Ovary (tissue), 9 donors: Measurements from ENCODE around the gene PLPP2. TPM values are rescaled to one million over a fixed set of nuclear protein-coding genes. Genes with fewer than 3 reads are reported as not detected.

ENCODE experiments used
- DNase-seq, 5 donors: peaks; one replicate each; pipeline ENCODE4 v3.0.0-alpha.2; 2019 to 2020
- H3K27ac ChIP-seq, 2 donors: fragments of 200-600 bp; one replicate each; pipeline versions ENCODE4 v1.5.1 to v1.8.0; 2019 to 2022
- H3K27me3 ChIP-seq: fragments of 200-600 bp; one replicate; pipeline ENCODE4 v1.8.0; 2022
- H3K36me3 ChIP-seq: fragments of 200-600 bp; sonication (generic); one replicate; pipeline ENCODE4 v1.5.1; 2019
- H3K4me1 ChIP-seq: one replicate; pipeline ENCODE4 v1.8.1; 2013; ENCODE audit warnings: mild to moderate bottlenecking, moderate library complexity; ENCODE audit not compliant: insufficient read depth
- H3K4me3 ChIP-seq: fragments of 200-600 bp; sonication (generic); one replicate; pipeline ENCODE4 v1.5.1; 2017
- H3K9me3 ChIP-seq, 2 donors: fragments of 200-600 bp in 1 of 2; sonication (generic) in 1 of 2; one replicate each; pipeline versions ENCODE4 v1.5.1 to v1.8.1; 2013 to 2019; ENCODE audit warnings: mild to moderate bottlenecking in 1 of 2, moderate library complexity in 1 of 2
- CTCF ChIP-seq, 3 donors: fragments of 450-650 bp in 2 of 3; fragments of 200-600 bp in 1 of 3; IDR thresholded peaks; one replicate each; pipeline versions ENCODE4 v1.5.1 to v1.8.0; 2016 to 2022; ENCODE audit warnings: antibody characterized with exemption in 3 of 3, mild to moderate bottlenecking in 1 of 3
- EP300 ChIP-seq: sonication (generic); formaldehyde crosslinking; IDR thresholded peaks from one replicate; pipeline ENCODE4 v1.6.1; 2017; ENCODE audit warnings: antibody characterized with exemption
- POLR2A ChIP-seq: fragments of 450-650 bp; IDR thresholded peaks from one replicate; pipeline ENCODE4 v1.6.1; 2017; ENCODE audit warnings: antibody characterized with exemption, mild to moderate bottlenecking, moderate library complexity
- WGBS, 3 donors: extraction: QIAGEN DNeasy Blood & Tissue Kit in 1 of 3; methylation state at CpG; one replicate each; pipeline versions ENCODE4 v1.1.5 to v1.1.7; 2013 to 2017; 5-methylcytosine and 5-hydroxymethylcytosine counted together
- intact Hi-C, 4 donors: fragments of 100-400 bp; cut with DNase I; formaldehyde crosslinking; loops; one replicate each; pipeline versions ENCODE4 v1.11.0 to v1.15.1; 2022 to 2023
- polyA plus RNA-seq, 2 donors: library from polyadenylated mRNA; stranded (reverse); fragments of 200-250 nt in 1 of 2; fragments of 350-450 nt in 1 of 2; fragmentation: Illumina TruSeq in 1 of 2; extraction: RNeasy Lipid Tissue Mini Kit (QIAGEN cat#74804) in 1 of 2; gene quantifications; one replicate each; pipeline ENCODE4 v1.2.3, GENCODE V29; 2013 to 2014
- total RNA-seq, 7 donors: library from RNA; depleted of rRNA in 2 of 7; stranded (reverse); fragments of >200 nt in 2 of 7; fragmentation: NEBNext Ultra II Directional in 3 of 7; extraction: Animal tissue kit (Norgen Biotek cat#: 25700) in 3 of 7; gene quantifications; one replicate each; pipeline versions ENCODE4 v1.1.0 to v1.2.4, GENCODE V29; 2016 to 2023
- donor health status: DM: no; HTN: no; CAD: no; lungs with moderate emphysema.
- donor health status: DM: no; HTN: no; CAD: no.
- donor health status: Bipolar disorder and iron deficiency.
- donor health status: DM: yes; HTN: yes; CAD: no.
- donor health status: DM: no; HTN: no; CAD: no.
- donor health status: DM: yes; HTN: yes; CAD: no.

Gene PLPP2
- total and polyA plus RNA-seq, 9 donors: 0.68 to 75.0 (median 5.9) TPM

GRCh38 chr19:294341-294945 lies 3.2 kb upstream of the PLPP2 start:
- Histone ChIP-seq H3K36me3 (no peaks in the 10 kb centered on the region), H3K4me1 (peaks cover 2% of the 10 kb centered on the region), H3K27me3 (no peaks in the 10 kb centered on the region), H3K4me3 (peak overlapping the region; percentile 29), H3K27ac (no peak overlapping the region), H3K9me3 (no peaks in the 10 kb centered on the region)
- peak in 1 of 5 donors; percentile 34 for DNase-seq
- intact Hi-C loops: no loop called here
- 1 to 2% (median 1%) methylated on average over 29 of the region's 29 CpGs for WGBS, 3 donors
- no peak for TF ChIP-seq POLR2A
- no peak for TF ChIP-seq CTCF (IDR thresholded peaks at IDR 0.05)
- TF ChIP-seq EP300: no peak

- 64 to 74% (median 71%) methylated on average over 14 of the region's 14 CpGs for WGBS, 3 donors
- peak in 1 of 5 donors; percentile 29 for DNase-seq
- no peak for TF ChIP-seq CTCF (IDR thresholded peaks at IDR 0.05)
- Histone ChIP-seq H3K27ac (no peak overlapping the region), H3K9me3 (no peaks in the 10 kb centered on the region), H3K36me3 (no peaks in the 10 kb centered on the region), H3K27me3 (no peaks in the 10 kb centered on the region), H3K4me3 (no peak overlapping the region), H3K4me1 (peaks cover 2% of the 10 kb centered on the region)
- intact Hi-C loops: no loop called here
Observed at GRCh38 chr19:293436-294110, 2.4 kb upstream of the PLPP2 start.

GRCh38 chr19:292951-293350 lies 1.7 kb upstream of the PLPP2 start:
- no peak overlapping the region for H3K27ac ChIP-seq
- no peaks in the 10 kb centered on the region for H3K9me3 ChIP-seq
- 84 to 88% (median 85%) methylated on average over 4 of the region's 4 CpGs for WGBS, 3 donors
- peaks cover 2% of the 10 kb centered on the region for H3K4me1 ChIP-seq
- H3K36me3 ChIP-seq: no peaks in the 10 kb centered on the region
- TF ChIP-seq POLR2A: no peak
- no peak for TF ChIP-seq CTCF (IDR thresholded peaks at IDR 0.05)
- TF ChIP-seq EP300: no peak
- H3K27me3 ChIP-seq: no peaks in the 10 kb centered on the region
- intact Hi-C loops: no loop called here
- no peak for DNase-seq
- H3K4me3 ChIP-seq: no peak overlapping the region

- Histone ChIP-seq H3K36me3 (no peaks in the 10 kb centered on the region), H3K4me1 (peaks cover 2% of the 10 kb centered on the region), H3K27ac (no peak overlapping the region), H3K9me3 (no peaks in the 10 kb centered on the region), H3K4me3 (no peak overlapping the region), H3K27me3 (no peaks in the 10 kb centered on the region)
- TF ChIP-seq POLR2A (no peak), EP300 (no peak), CTCF (IDR thresholded peaks at IDR 0.05) (no peak)
- no peak for DNase-seq
- 67 to 81% (median 79%) methylated on average over 13 to 15 of the region's 15 CpGs for WGBS, 3 donors
- intact Hi-C loops: no loop called here
Observed at GRCh38 chr19:292281-292884, 1.2 kb upstream of the PLPP2 start.
